HG03060 (cell line): ENCODE data around the gene UNC50.

ENCODE experiments used
- ATAC-seq: cut with Tn5 transposase; IDR thresholded peaks from one replicate; pipeline ENCODE4 v1.9.1; 2021; ENCODE audit warnings: low read depth, moderate number of reproducible peaks; ENCODE audit not compliant: unreplicated experiment

Gene UNC50

GRCh38 chr2:98663511-98664090 lies 55.2 kb downstream of the UNC50 start:
- no peak for ATAC-seq

GRCh38 chr2:98664323-98664722 lies 55.9 kb downstream of the UNC50 start:
- ATAC-seq: no peak

GRCh38 chr2:98665677-98666076 lies 57.3 kb downstream of the UNC50 start:
- ATAC-seq: no peak
